ENCODE results near the gene B4GALT3. TPM values are rescaled to one million over a fixed set of nuclear protein-coding genes. Genes with fewer than 3 reads are reported as not detected.

The B4GALT3 gene
- total and polyA plus RNA-seq, 12 donors: 21.9 to 38.8 (median 29.8) TPM

- Histone ChIP-seq H3K27me3 (no peaks in the 10 kb centered on the region), H3K27ac (peak overlapping the region in 4 of 5 donors; percentile 20 to 72 (median 49)), H3K4me3 (no peak overlapping the region), H3K4me1 (replicated peaks in 1 of 2) (peaks cover 16 to 30% of the 10 kb centered on the region in 2 donors), H3K36me3 (replicated peaks in 1 of 2) (peaks cover 0 to 67% of the 10 kb centered on the region in 2 donors), H3K9me3 (replicated peaks in 1 of 3) (no peaks in the 10 kb centered on the region)
- no peak for TF ChIP-seq POLR2A (IDR thresholded peaks at IDR 0.05)
- TF ChIP-seq, protein P1, sequence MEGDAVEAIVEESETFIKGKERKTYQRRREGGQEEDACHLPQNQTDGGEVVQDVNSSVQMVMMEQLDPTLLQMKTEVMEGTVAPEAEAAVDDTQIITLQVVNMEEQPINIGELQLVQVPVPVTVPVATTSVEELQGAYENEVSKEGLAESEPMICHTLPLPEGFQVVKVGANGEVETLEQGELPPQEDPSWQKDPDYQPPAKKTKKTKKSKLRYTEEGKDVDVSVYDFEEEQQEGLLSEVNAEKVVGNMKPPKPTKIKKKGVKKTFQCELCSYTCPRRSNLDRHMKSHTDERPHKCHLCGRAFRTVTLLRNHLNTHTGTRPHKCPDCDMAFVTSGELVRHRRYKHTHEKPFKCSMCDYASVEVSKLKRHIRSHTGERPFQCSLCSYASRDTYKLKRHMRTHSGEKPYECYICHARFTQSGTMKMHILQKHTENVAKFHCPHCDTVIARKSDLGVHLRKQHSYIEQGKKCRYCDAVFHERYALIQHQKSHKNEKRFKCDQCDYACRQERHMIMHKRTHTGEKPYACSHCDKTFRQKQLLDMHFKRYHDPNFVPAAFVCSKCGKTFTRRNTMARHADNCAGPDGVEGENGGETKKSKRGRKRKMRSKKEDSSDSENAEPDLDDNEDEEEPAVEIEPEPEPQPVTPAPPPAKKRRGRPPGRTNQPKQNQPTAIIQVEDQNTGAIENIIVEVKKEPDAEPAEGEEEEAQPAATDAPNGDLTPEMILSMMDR (IDR thresholded peaks at IDR 0.05): no peak
- WGBS, 4 donors: 93 to 98% (median 96%) methylated on average over 8 to 11 of the region's 11 CpGs
- intact Hi-C loops (cut with DNase I): no loop called here
- DNase-seq: peak in 1 of 7 donors; percentile 6
Observed at GRCh38 chr1:161173711-161174110, 3.6 kb downstream of the B4GALT3 start.

DNA sequence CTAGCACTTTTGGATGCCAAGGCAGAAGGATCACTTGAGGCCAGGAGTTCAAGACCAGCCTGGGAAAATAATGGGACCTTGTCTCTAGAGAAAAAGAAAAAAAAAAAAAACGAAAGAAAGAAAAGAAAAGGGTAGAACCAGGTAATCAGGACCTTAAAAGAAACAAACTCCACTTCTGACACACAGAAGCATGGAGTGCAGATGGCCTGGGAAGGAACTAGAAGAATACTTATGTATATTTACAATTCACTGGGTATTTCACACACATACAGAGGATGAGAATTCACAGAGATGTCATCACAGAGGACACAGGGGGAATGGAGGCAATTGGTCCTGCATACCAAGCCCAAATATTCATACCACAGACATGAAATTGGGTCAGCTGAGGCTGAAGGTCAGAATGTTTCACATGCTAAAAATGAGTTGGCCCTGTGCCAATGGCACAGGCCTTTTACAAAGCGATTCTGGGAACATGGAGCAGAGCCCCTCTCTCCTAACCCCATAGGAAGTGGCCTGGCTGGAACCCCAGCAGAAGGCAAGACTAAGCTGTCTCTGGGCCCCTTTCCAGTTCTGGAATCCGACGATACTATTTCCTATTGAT is 4.4 kb downstream of the B4GALT3 start:
- Histone ChIP-seq H3K36me3 (replicated peaks in 1 of 2) (peaks cover 0 to 73% of the 10 kb centered on the region in 2 donors), H3K4me3 (no peak overlapping the region), H3K4me1 (replicated peaks in 1 of 2) (peaks cover 16 to 29% of the 10 kb centered on the region in 2 donors), H3K27me3 (no peaks in the 10 kb centered on the region), H3K27ac (peak overlapping the region in 4 of 5 donors; percentile 20 to 72 (median 49)), H3K9me3 (replicated peaks in 1 of 3) (no peaks in the 10 kb centered on the region)
- intact Hi-C loops (cut with DNase I): no loop called here
- 17 to 31% (median 22%) methylated on average over 4 of the region's 4 CpGs for WGBS, 4 donors
- no peak for TF ChIP-seq POLR2A (IDR thresholded peaks at IDR 0.05)
- TF ChIP-seq, protein P1 (IDR thresholded peaks at IDR 0.05): no peak
- DNase-seq: peak in 5 of 7 donors; percentile 65 to 78 (median 70)

DNA sequence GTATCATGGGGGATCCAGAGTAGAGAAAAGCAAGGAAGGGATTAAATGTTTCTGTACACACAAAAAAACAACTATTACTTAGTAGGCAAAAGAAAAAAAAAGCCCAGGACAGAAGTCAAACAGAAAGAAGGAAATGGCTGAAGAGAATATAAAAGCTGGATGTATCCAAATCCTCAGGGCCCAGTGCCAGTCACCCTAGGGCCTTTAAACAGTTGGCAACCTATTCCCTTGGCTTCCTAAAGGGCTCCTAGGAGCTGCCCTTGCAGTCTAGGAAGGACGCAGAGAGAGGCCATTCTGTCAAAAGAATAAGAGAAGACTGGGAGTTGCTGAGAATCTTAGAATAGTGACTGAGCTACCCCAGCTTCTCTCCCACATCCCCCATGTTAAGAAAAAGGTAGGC is 5.0 kb downstream of the B4GALT3 start:
- DNase-seq: no peak

DNA sequence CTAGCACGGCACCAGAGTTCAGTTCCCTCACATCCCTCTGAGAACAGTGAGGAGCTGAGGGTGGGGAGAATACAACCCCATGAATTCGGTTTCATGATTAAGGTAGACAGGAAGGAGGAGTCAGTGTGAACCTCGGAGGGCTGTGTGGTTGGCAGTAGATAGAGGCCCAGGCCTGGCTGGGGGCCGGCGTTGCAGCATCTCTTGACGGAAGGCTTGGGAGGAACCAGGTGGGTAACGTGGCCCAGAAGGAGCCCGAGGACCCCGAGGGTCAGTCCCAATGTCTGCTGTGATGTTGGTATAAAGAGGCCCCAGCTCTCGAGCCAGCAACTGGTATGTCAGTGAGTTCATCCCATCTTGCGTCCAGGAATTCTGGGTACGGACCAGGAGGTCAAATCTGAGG is 5.6 kb downstream of the B4GALT3 start:
- peaks cover 19 to 36% of the 10 kb centered on the region in 2 donors for H3K4me1 ChIP-seq (replicated peaks in 1 of 2)
- H3K27ac ChIP-seq: peak overlapping the region in 2 of 5 donors; percentile 3 to 23
- DNase-seq: no peak
- H3K27me3 ChIP-seq: no peaks in the 10 kb centered on the region
- TF ChIP-seq POLR2A (IDR thresholded peaks at IDR 0.05): no peak
- TF ChIP-seq, protein P1 (IDR thresholded peaks at IDR 0.05): no peak
- H3K9me3 ChIP-seq (replicated peaks in 1 of 3): no peaks in the 10 kb centered on the region
- H3K36me3 ChIP-seq (replicated peaks in 1 of 2): peaks cover 0 to 73% of the 10 kb centered on the region in 2 donors
- H3K4me3 ChIP-seq: no peak overlapping the region
- intact Hi-C loops (cut with DNase I): no loop called here
- WGBS, 4 donors: 81 to 83% (median 82%) methylated on average over 12 of the region's 12 CpGs

More for the DNA sequence above, 5.0 kb downstream of the B4GALT3 start:
- H3K4me3 ChIP-seq: no peak overlapping the region
- H3K4me1 ChIP-seq (replicated peaks in 1 of 2): peaks cover 16 to 30% of the 10 kb centered on the region in 2 donors
- intact Hi-C loops (cut with DNase I): no loop called here
- peak overlapping the region in 2 of 5 donors; percentile 23 to 48 for H3K27ac ChIP-seq
- H3K27me3 ChIP-seq: no peaks in the 10 kb centered on the region
- TF ChIP-seq, protein P1 (IDR thresholded peaks at IDR 0.05): no peak
- TF ChIP-seq POLR2A (IDR thresholded peaks at IDR 0.05): no peak
- H3K9me3 ChIP-seq (replicated peaks in 1 of 3): no peaks in the 10 kb centered on the region
- WGBS, 4 donors: 53 to 68% (median 60%) methylated on average over 1 of the region's 1 CpG
- H3K36me3 ChIP-seq (replicated peaks in 1 of 2): peaks cover 0 to 73% of the 10 kb centered on the region in 2 donors
